ENCODE measurements around the gene CCDC183. TPM values are rescaled to one million over a fixed set of nuclear protein-coding genes. Genes with fewer than 3 reads are reported as not detected.

Gene CCDC183
- total RNA-seq, 1 experiment from 2014 or later, result 4.2 TPM

DNA sequence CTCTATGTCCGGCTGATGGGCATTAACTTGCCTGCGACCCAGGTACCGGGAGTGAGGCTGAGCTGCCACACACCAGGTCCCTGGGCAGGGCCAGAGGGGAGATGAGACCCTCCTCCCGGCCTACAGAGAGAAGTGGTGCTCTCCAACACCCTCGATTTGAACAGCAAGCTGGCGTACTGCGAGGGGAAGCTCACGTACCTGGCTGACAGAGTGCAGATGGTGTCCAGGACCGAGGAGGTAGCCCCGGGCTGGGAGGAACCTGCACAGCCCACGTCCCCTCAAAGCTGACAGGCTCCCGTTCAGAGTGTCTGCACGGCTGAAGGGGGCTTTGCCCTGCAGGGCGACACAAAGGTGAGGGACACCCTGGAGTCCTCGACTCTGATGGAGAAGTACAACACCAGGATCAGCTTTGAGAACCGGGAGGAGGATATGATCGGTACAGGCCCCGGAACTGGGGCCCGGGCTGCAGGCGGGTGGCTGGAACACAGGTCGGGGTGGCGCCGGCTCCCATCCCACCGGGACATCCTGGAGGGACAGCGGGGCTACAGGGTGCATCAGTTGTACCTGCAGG is 10.6 kb downstream of the CCDC183 start:
- POLR2A ChIA-PET, result interaction anchor here (0.6 to 0.9 kb wide), 3 partner anchors 28 to 264 kb away, joined by 3 to 6 read pairs (median 3); partner anchors contain the start of genes SAPCD2 and TRAF2
- CTCF ChIA-PET, result interaction anchor here (1.2 to 1.6 kb wide), 3 partner anchors 14 to 80 kb away, joined by 3 to 5 read pairs (median 4); partner anchors contain the start of gene AJM1
- BruUV-seq (replicated peaks), result no TSS peak

DNA sequence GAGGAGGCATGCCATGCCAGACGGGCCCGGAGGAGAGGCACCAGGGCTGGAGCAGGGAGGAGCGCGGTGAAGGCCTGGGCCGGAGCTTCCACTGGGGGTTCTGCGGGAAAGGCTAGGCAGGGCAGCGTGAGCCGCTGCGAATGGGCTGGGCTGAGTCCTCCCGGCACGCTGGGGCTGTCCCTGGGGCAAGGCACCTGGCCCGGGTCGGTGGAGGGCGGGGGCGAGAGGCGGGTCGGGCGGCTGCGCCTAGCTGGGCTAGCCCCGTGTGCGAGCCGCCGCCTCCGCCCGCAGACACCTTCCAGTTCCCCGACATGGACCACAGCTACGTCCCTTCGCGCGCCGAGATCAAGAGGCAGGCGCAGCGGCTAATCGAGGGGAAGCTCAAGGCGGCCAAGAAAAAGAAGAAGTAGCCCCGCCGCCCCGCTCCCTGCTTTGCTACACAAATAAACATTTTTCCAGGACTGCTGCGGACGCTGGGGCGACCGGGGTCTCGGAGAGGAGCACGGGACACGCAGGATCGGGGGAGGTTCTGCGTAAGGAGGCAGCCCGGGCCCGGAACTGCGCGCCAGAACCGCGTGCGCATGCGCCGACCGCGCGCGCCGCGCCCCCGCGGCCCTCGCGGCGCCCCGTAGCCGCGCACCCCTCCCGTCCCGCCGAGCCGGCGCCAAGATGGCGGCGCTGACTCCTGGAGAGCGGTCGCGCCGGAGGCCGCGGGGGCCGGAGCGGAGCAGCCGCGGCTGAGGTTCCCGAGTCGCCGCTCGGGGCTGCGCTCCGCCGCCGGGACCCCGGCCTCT is 11.3 kb downstream of the CCDC183 start, which contains the start of gene RABL6:
Gene RABL6, plus strand, starts transcription at position 668 of the 794 bp plus-strand sequence. CDS start 249 bp downstream, outside the sequence.
- Histone ChIP-seq H3K36me3 (ENCODE audit: control insufficient read depth, insufficient read depth, low read length) (peaks cover 3% of the 10 kb centered on the region), H3K4me1 (peaks cover 18% of the 10 kb centered on the region; the same call in 1 of the 2 replicates), H3K9me3 (no peaks in the 10 kb centered on the region), H3K27me3 (replicated peaks; ENCODE audit: control insufficient read depth, insufficient read depth, low read length) (no peaks in the 10 kb centered on the region), H3K4me3 (ENCODE audit: low read depth, low read length) (peak within 1 kb of the TSS; percentile 90)
- peak within 1 kb of the TSS; percentile 78 for H3K27ac Mint-ChIP-seq (ENCODE audit: unreplicated experiment)
- peaks cover 6% of the 10 kb centered on the region for H3K4me1 Mint-ChIP-seq (ENCODE audit: low read depth, unreplicated experiment)
- H3K27me3 Mint-ChIP-seq (ENCODE audit: insufficient read depth, unreplicated experiment), result no peaks in the 10 kb centered on the region
- peaks cover 55% of the 10 kb centered on the region for H3K36me3 Mint-ChIP-seq (ENCODE audit: insufficient read depth, unreplicated experiment)
- DNase-seq, result peak; percentile 66 to 86
- H3K9me3 Mint-ChIP-seq (ENCODE audit: unreplicated experiment), result no peaks in the 10 kb centered on the region
- TSS peak; percentile 62 for BruUV-seq (replicated peaks)
- peak within 1 kb of the TSS; percentile 75 for H3K4me3 Mint-ChIP-seq (ENCODE audit: unreplicated experiment)
- CTCF ChIA-PET, result interaction anchor here (0.7 to 1.4 kb wide), 3 partner anchors 35 to 81 kb away, joined by 3 to 5 read pairs (median 4); partner anchors contain the start of gene AJM1
- TF ChIP-seq, protein P1, sequence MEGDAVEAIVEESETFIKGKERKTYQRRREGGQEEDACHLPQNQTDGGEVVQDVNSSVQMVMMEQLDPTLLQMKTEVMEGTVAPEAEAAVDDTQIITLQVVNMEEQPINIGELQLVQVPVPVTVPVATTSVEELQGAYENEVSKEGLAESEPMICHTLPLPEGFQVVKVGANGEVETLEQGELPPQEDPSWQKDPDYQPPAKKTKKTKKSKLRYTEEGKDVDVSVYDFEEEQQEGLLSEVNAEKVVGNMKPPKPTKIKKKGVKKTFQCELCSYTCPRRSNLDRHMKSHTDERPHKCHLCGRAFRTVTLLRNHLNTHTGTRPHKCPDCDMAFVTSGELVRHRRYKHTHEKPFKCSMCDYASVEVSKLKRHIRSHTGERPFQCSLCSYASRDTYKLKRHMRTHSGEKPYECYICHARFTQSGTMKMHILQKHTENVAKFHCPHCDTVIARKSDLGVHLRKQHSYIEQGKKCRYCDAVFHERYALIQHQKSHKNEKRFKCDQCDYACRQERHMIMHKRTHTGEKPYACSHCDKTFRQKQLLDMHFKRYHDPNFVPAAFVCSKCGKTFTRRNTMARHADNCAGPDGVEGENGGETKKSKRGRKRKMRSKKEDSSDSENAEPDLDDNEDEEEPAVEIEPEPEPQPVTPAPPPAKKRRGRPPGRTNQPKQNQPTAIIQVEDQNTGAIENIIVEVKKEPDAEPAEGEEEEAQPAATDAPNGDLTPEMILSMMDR (IDR thresholded peaks at IDR 0.05; ENCODE audit: insufficient read depth in 1 of 2, low read depth in 1 of 2, low read length in 1 of 2, severe bottlenecking in 1 of 2, unreplicated experiment in 1 of 2), result no peak
- POLR2A ChIA-PET, result interaction anchor here (0.6 to 1.3 kb wide), 3 partner anchors 28 to 279 kb away, joined by 3 to 6 read pairs (median 3); partner anchors contain the start of genes MAN1B1 and SAPCD2
- intact Hi-C loops (cut with micrococcal nuclease; ENCODE audit: unreplicated experiment), result loop anchor here (5.0 kb wide), 1 partner anchor 40 kb away; the partner anchor contains the start of gene PHPT1

More for the DNA sequence above, 10.6 kb downstream of the CCDC183 start:
- Mint-ChIP-seq H3K27me3 (ENCODE audit: insufficient read depth, unreplicated experiment) (no peaks in the 10 kb centered on the region), H3K9me3 (ENCODE audit: unreplicated experiment) (no peaks in the 10 kb centered on the region), H3K36me3 (ENCODE audit: insufficient read depth, unreplicated experiment) (peaks cover 52% of the 10 kb centered on the region), H3K27ac (ENCODE audit: unreplicated experiment) (peak overlapping the region; percentile 78), H3K4me1 (ENCODE audit: low read depth, unreplicated experiment) (peaks cover 6% of the 10 kb centered on the region), H3K4me3 (ENCODE audit: unreplicated experiment) (peak overlapping the region; percentile 75)
- DNase-seq, result no peak
- Histone ChIP-seq H3K4me3 (ENCODE audit: low read depth, low read length) (peak overlapping the region; percentile 90), H3K9me3 (no peaks in the 10 kb centered on the region), H3K36me3 (ENCODE audit: control insufficient read depth, insufficient read depth, low read length) (peaks cover 3% of the 10 kb centered on the region), H3K4me1 (peaks cover 18% of the 10 kb centered on the region; the same call in 1 of the 2 replicates), H3K27me3 (replicated peaks; ENCODE audit: control insufficient read depth, insufficient read depth, low read length) (no peaks in the 10 kb centered on the region)
- intact Hi-C loops (cut with micrococcal nuclease; ENCODE audit: unreplicated experiment), result loop anchor here (5.0 kb wide), 1 partner anchor 41 kb away; the partner anchor contains the start of gene PHPT1
- TF ChIP-seq, protein P1 (IDR thresholded peaks at IDR 0.05; ENCODE audit: insufficient read depth in 1 of 2, low read depth in 1 of 2, low read length in 1 of 2, severe bottlenecking in 1 of 2, unreplicated experiment in 1 of 2), result no peak

Measured in Caco-2 (cell line).